K562 (cell line): ENCODE data around the gene SERINC5. TPM values are rescaled to one million over a fixed set of nuclear protein-coding genes. Genes with fewer than 3 reads are reported as not detected.

Experiments used
- ARNT ChIP-seq, 2 experiments: fragments of 450-650 bp; IDR thresholded peaks; 2 replicates each; pipeline ENCODE4 v1.6.1; 2016; ENCODE audit warnings: mild to moderate bottlenecking in 1 of 2
- CREBBP ChIP-seq: IDR thresholded peaks from one replicate; pipeline ENCODE4 v1.6.1; 2012; ENCODE audit warnings: low read depth, mild to moderate bottlenecking, control low read depth, inconsistent platforms, low read length
- DLX4 ChIP-seq: fragments of 250-450 bp; sonication (Bioruptor Pico); IDR thresholded peaks from 2 replicates; pipeline ENCODE4 v1.6.1; 2021; ENCODE audit warnings: mild to moderate bottlenecking
- E2F8 ChIP-seq: fragments of 450-650 bp; IDR thresholded peaks from 2 replicates; pipeline ENCODE4 v1.7.1; 2018; ENCODE audit warnings: mild to moderate bottlenecking, low read depth; ENCODE audit not compliant: partially characterized antibody
- ELF2 ChIP-seq: fragments of 250-450 bp; sonication (Bioruptor Pico); IDR thresholded peaks from 2 replicates; pipeline ENCODE4 v1.5.0; 2021; ENCODE audit warnings: mild to moderate bottlenecking
- FUS ChIP-seq: fragments of 200-400 bp; formaldehyde crosslinking; optimal IDR thresholded peaks from 2 replicates; pipeline ENCODE3; 2017; ENCODE audit warnings: low read depth, low read length
- GABPB2 ChIP-seq: fragments of 250-450 bp; sonication (Bioruptor Pico); conservative IDR thresholded peaks from 2 replicates; pipeline ENCODE4 v1.5.1; 2021; ENCODE audit warnings: mild to moderate bottlenecking
- GTF2B ChIP-seq: IDR thresholded peaks from 2 replicates; pipeline ENCODE4 v1.6.1; 2011; ENCODE audit not compliant: insufficient read length; ENCODE audit errors: extremely low read depth
- HDAC1 ChIP-seq, 2 experiments: fragments of 450-650 bp; IDR thresholded peaks; 2 replicates each; pipeline ENCODE4 v1.6.1; 2016 to 2017; ENCODE audit warnings: inconsistent platforms in 1 of 2, mild to moderate bottlenecking in 1 of 2, moderate library complexity in 1 of 2
- KDM5B ChIP-seq: fragments of 200-600 bp; sonication (generic); IDR thresholded peaks from 2 replicates; pipeline ENCODE4 v1.6.1; 2012; ENCODE audit warnings: low read depth, mild to moderate bottlenecking, moderate library complexity, low read length, control low read depth, inconsistent platforms; ENCODE audit not compliant: insufficient replicate concordance
- LCOR ChIP-seq: sonication (generic); formaldehyde crosslinking; IDR thresholded peaks from 2 replicates; pipeline ENCODE4 v1.8.0; 2022; ENCODE audit warnings: mild to moderate bottlenecking, missing genetic modification reagents
- NRF1 ChIP-seq, 2 experiments: fragments of 450-650 bp; IDR thresholded peaks in 1 of 2; conservative IDR thresholded peaks in 1 of 2; 2 replicates each; pipeline ENCODE4 v1.6.1; 2014; ENCODE audit warnings: mild to moderate bottlenecking in 2 of 2
- PHF20 ChIP-seq: fragments of 450-650 bp; IDR thresholded peaks from 2 replicates; pipeline ENCODE4 v1.6.1; 2018; ENCODE audit not compliant: partially characterized antibody
- PTRF ChIP-seq: fragments of 450-650 bp; IDR thresholded peaks from 2 replicates; pipeline ENCODE4 v1.6.1; 2016; ENCODE audit warnings: mild to moderate bottlenecking, missing genetic modification characterization, missing compliant biosample characterization
- RBM25 ChIP-seq: fragments of 200-400 bp; formaldehyde crosslinking; IDR thresholded peaks from 2 replicates; pipeline ENCODE4 v1.6.1; 2018; ENCODE audit warnings: low read length, low read depth, moderate library complexity; ENCODE audit not compliant: severe bottlenecking
- RBM34 ChIP-seq: fragments of 200-400 bp; formaldehyde crosslinking; IDR thresholded peaks from 2 replicates; pipeline ENCODE4 v1.6.1; 2018; ENCODE audit warnings: low read length, borderline replicate concordance; ENCODE audit not compliant: insufficient read depth
- RCOR1 ChIP-seq, 2 experiments: IDR thresholded peaks; 2 replicates each; pipeline ENCODE4 v1.6.1; 2012; ENCODE audit warnings: low read depth in 2 of 2, low read length in 2 of 2, borderline replicate concordance in 1 of 2, improper control_type of control experiment in 1 of 2
- RFX1 ChIP-seq: fragments of 450-650 bp; IDR thresholded peaks from 2 replicates; pipeline ENCODE4 v1.6.1; 2016; ENCODE audit warnings: mild to moderate bottlenecking, moderate library complexity
- SIX5 ChIP-seq, 2 experiments: IDR thresholded peaks; 2 replicates each; pipeline ENCODE4 v1.6.1; 2011; ENCODE audit warnings: low read length in 2 of 2, borderline replicate concordance in 1 of 2, low read depth in 1 of 2, mild to moderate bottlenecking in 1 of 2, moderate library complexity in 1 of 2; ENCODE audit not compliant: insufficient read depth in 1 of 2
- SMARCE1 ChIP-seq: fragments of 450-650 bp; IDR thresholded peaks from 2 replicates; pipeline ENCODE4 v1.7.1; 2016; ENCODE audit warnings: mild to moderate bottlenecking
- SRSF1 ChIP-seq: fragments of 200-400 bp; formaldehyde crosslinking; IDR thresholded peaks from 2 replicates; pipeline ENCODE4 v1.6.1; 2017; ENCODE audit warnings: mild to moderate bottlenecking, low read depth, low read length, moderate library complexity
- STAG1 ChIP-seq: sonication (generic); formaldehyde crosslinking; IDR thresholded peaks from 2 replicates; pipeline ENCODE4 v1.5.0; 2020; ENCODE audit warnings: missing genetic modification reagents, borderline replicate concordance
- TAF15 ChIP-seq: fragments of 200-400 bp; formaldehyde crosslinking; IDR thresholded peaks from 2 replicates; pipeline ENCODE4 v1.6.1; 2017; ENCODE audit warnings: mild to moderate bottlenecking, low read depth, low read length, moderate library complexity
- ZBTB26 ChIP-seq: fragments of 450-650 bp; formaldehyde crosslinking; IDR thresholded peaks from 2 replicates; pipeline ENCODE4 v1.4.0; 2022; ENCODE audit warnings: missing genetic modification characterization
- polyA plus RNA-seq, 8 experiments: library from polyadenylated mRNA; depleted of rRNA in 4 of 8; stranded (reverse) in 5 of 8; unstranded in 3 of 8; fragments of >200 nt; fragmentation: Nextera tagmentation in 2 of 8; fragmentation: Illumina TruSeq in 1 of 8; extraction: Ambion mirVana in 2 of 8; extraction: Trizol in 1 of 8; gene quantifications; 2 replicates each; pipeline versions ENCODE4 v1.2.1 to v1.2.3, GENCODE V29; 2011 to 2014; ENCODE audit warnings: inconsistent platforms in 1 of 8, missing spikeins in 1 of 8
- total RNA-seq, 7 experiments: library from RNA; depleted of rRNA in 6 of 7; stranded (reverse); fragments of >200 nt in 6 of 7; fragmentation: Illumina TruSeq in 2 of 7; extraction: Trizol in 2 of 7; gene quantifications; 2 replicates each; pipeline versions ENCODE4 v1.2.1 to v1.2.3, GENCODE V29; 2011 to 2021; ENCODE audit warnings: low replicate concordance in 1 of 7

Gene SERINC5
- total and polyA plus RNA-seq, 9 of the 15 experiments (the other 6 are each of a cell fraction or from before 2014, with no cell fraction given): 1.4 to 7.9 (median 3.7) TPM

GRCh38 chr5:80204808-80205614 lies 50.8 kb downstream of the SERINC5 start (continued):
- TF ChIP-seq FUS: no peak
- TF ChIP-seq ELF2: no peak
- TF ChIP-seq NRF1 (conservative IDR thresholded peaks at IDR 0.05 in 1 of 2, IDR thresholded peaks at IDR 0.05 in 1 of 2): peak; percentile 32 to 48
- TF ChIP-seq DLX4 (CRISPR knock-in tag): no peak
- no peak for TF ChIP-seq STAG1 (CRISPR knock-in tag)
- TF ChIP-seq CREBBP: no peak
- no peak for TF ChIP-seq TAF15
- TF ChIP-seq RBM34: no peak
- no peak for TF ChIP-seq RBM25
- TF ChIP-seq SRSF1: no peak
- no peak for TF ChIP-seq KDM5B
- no peak for TF ChIP-seq GABPB2 (CRISPR knock-in tag)
- no peak for TF ChIP-seq GTF2B
- TF ChIP-seq SMARCE1: peak; percentile 98
- no peak for TF ChIP-seq SIX5 (IDR thresholded peaks at IDR 0.05; ENCODE audit: borderline replicate concordance in 1 of 2, insufficient read depth in 1 of 2, low read depth in 1 of 2, low read length in 2 of 2)
- no peak for TF ChIP-seq PTRF (tag)
- TF ChIP-seq ARNT (IDR thresholded peaks at IDR 0.05): peak; percentile 50 to 88; a peak in 2 of 4 replicates
- TF ChIP-seq LCOR (CRISPR knock-in tag): peak; percentile 77; the same call in 1 of the 2 replicates
- TF ChIP-seq RFX1: no peak
- TF ChIP-seq HDAC1 (IDR thresholded peaks at IDR 0.05): peak; percentile 50 to 97; a peak in 2 of 4 replicates
- TF ChIP-seq E2F8: no peak
- no peak for TF ChIP-seq ZBTB26 (CRISPR knock-in tag)
- peak; percentile 94 to 97 for TF ChIP-seq RCOR1 (IDR thresholded peaks at IDR 0.05; ENCODE audit: borderline replicate concordance in 1 of 2, low read depth in 2 of 2, low read length in 2 of 2)
- TF ChIP-seq PHF20: no peak
